Fibroblast of pulmonary artery (primary cell): ENCODE measurements around the gene THSD7A.

Source experiments
- DNase-seq: peaks from one replicate; pipeline ENCODE4 v3.0.0-alpha.2; 2010; ENCODE audit warnings: low read depth
- H3K4me3 ChIP-seq: replicated peaks from 2 replicates; pipeline ENCODE4 v1.5.1; 2011; ENCODE audit warnings: low read depth, mild to moderate bottlenecking, control low read depth, low read length, moderate library complexity
- CTCF ChIP-seq: IDR thresholded peaks from 2 replicates; pipeline ENCODE4 v1.5.1; 2011; ENCODE audit warnings: mild to moderate bottlenecking, control low read depth, low read length, inconsistent platforms; ENCODE audit errors: missing control alignments

Gene THSD7A

GRCh38 chr7:11858026-11858425, 26.0 kb upstream of the THSD7A start:
- no peak overlapping the region for H3K4me3 ChIP-seq
- TF ChIP-seq CTCF = no peak
- no peak for DNase-seq

GRCh38 chr7:11848251-11848650, 16.3 kb upstream of the THSD7A start:
- H3K4me3 ChIP-seq = no peak overlapping the region
- DNase-seq = no peak
- no peak for TF ChIP-seq CTCF

GRCh38 chr7:11847336-11847735, 15.3 kb upstream of the THSD7A start:
- peak; percentile 47 for DNase-seq
- TF ChIP-seq CTCF = no peak
- H3K4me3 ChIP-seq = peak overlapping the region; percentile 41

DNA sequence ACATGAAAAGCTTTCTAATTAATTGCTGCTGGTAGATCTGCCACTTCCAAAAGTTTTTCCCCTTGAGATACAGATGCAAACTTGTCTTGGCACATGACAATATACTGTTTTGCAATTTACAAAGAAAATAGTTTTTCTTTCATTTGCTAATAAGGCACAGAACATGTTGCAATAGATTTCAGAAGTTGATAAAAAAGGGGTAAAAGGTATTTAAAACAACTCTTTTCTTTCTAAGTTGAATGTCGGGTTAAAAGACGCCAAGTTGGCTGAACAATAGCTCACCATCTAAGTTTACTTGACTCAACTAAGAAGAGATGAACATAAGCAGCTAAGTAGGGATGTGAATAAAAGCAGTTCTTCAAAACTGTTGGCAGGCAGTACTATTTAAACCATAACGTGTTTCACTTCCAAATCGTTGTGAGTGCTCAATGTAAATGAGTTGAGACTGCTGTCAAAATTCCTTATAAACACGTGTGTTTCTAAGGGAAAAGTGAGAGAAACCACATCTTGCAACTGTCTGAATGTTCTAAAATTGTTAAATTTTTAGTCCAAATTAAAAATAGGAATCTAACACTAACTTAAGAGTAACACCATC, 14.5 kb upstream of the THSD7A start:
- H3K4me3 ChIP-seq = no peak overlapping the region
- no peak for TF ChIP-seq CTCF
- DNase-seq = peak; percentile 16

DNA sequence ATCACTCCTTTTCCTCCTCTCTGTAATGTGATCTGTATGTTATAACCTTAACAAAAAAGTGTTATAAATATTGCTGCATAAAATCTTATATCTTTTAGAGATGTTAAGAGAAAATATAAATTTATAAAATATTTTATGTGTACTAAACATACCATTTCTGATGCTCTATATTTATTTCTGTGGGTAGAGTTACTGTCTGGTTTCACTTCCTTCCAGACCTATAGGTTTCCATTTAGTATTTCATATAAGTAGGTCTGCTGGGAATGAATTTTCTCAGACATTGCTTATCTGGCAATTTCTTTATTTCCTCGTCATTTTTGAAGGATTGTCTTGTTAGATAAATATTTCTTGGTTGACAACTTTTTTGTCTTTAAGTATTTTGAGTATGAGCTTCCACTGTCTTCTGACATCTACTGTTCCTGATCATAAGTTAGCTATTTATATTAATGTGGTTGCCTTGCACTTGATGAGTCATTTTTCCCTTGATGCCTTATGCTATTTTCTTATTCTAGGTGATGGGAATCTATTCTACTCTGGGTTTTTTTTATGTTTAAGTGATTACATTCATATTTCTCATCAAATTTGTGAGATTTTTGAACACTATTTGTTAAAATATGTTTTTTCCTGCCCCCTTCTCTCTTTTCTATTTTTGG, 11.2 kb upstream of the THSD7A start:
- TF ChIP-seq CTCF = no peak
- no peak overlapping the region for H3K4me3 ChIP-seq
- no peak for DNase-seq

DNA sequence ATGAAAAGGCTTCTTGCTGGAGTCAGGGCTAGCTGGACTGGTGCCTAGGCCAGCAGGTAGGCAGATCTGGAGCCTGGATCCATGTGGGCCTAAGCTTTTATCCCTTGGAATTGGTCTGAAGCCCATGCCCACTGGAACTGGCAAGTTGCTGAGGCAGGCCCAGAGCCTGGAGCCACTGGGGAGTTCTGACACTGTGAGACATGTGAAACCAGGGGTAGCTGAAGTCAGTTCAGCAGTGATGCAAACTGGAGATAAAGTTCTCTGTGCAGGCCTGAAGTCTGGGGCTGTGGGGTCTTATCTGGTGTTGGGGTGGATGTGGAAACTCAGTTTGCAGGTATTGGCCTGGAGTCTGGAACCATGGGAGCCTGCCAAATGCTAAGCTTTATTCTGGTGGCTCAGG, 9.7 kb upstream of the THSD7A start:
- H3K4me3 ChIP-seq = no peak overlapping the region
- TF ChIP-seq CTCF = no peak
- no peak for DNase-seq

- H3K4me3 ChIP-seq = no peak overlapping the region
- TF ChIP-seq CTCF = peak; percentile 45
- peak; percentile 37 for DNase-seq
Measured at GRCh38 chr7:11835260-11835659, 3.3 kb upstream of the THSD7A start.
